Measurements from ENCODE around the gene CELSR1.

The CELSR1 gene

GRCh38 chr22:46358766-46359165 lies 178.7 kb downstream of the CELSR1 start:
- no peaks in the 10 kb centered on the region for H3K9me3 Mint-ChIP-seq
- DNase-seq, result no peak
- H3K27ac Mint-ChIP-seq, result no peak overlapping the region
- no peaks in the 10 kb centered on the region for H3K4me1 Mint-ChIP-seq (ENCODE audit: low read depth)
- peaks cover 56% of the 10 kb centered on the region for H3K36me3 Mint-ChIP-seq (ENCODE audit: low read depth)
- no peak overlapping the region for H3K4me3 Mint-ChIP-seq
- H3K27me3 Mint-ChIP-seq, result peaks cover 3% of the 10 kb centered on the region

DNA sequence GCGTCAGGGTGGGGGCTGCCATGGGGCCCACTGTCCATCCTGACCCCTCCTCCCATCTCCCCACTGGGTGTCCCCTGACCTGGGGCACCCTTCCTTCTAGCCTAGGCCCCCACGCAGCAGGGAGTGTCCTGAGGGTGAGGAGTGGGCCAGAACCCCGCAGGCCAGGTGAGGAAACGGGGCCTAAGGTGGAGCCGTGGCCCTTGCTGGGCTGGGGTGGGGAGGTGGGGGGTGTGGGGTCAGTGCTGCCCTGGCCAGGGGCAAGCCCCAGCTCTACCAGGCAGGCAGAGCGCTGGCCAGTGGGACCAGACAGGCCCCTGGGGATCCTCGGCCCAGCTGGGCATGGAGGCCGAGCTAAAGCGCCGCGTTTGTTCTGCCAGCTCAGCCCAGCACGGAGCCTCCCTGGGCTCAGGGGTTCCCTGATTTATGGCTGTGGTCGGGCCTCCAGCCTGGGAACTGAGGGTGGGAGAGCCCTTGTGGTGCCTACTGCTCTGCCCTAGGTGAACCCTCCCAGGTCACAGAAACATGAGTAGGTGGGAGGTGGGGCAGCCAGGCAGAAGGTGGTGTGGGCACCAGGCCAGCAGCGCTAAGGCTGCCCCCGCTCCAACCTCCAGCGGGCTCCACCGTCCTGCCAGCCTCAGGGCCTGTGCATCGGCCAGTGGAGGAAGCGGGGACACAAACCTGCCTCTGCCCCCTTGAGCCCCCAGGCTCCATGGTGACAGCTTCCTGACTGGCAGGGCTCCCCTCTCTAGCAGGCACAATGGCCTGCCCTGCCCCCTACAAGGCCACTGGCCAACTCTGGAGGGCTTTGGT lies 179.5 kb downstream of the CELSR1 start:
- H3K4me1 Mint-ChIP-seq (ENCODE audit: low read depth), result no peaks in the 10 kb centered on the region
- H3K9me3 Mint-ChIP-seq, result no peaks in the 10 kb centered on the region
- peaks cover 65% of the 10 kb centered on the region for H3K36me3 Mint-ChIP-seq (ENCODE audit: low read depth)
- no peaks in the 10 kb centered on the region for H3K27me3 Mint-ChIP-seq
- no peak for DNase-seq
- H3K4me3 Mint-ChIP-seq, result no peak overlapping the region
- no peak overlapping the region for H3K27ac Mint-ChIP-seq

DNA sequence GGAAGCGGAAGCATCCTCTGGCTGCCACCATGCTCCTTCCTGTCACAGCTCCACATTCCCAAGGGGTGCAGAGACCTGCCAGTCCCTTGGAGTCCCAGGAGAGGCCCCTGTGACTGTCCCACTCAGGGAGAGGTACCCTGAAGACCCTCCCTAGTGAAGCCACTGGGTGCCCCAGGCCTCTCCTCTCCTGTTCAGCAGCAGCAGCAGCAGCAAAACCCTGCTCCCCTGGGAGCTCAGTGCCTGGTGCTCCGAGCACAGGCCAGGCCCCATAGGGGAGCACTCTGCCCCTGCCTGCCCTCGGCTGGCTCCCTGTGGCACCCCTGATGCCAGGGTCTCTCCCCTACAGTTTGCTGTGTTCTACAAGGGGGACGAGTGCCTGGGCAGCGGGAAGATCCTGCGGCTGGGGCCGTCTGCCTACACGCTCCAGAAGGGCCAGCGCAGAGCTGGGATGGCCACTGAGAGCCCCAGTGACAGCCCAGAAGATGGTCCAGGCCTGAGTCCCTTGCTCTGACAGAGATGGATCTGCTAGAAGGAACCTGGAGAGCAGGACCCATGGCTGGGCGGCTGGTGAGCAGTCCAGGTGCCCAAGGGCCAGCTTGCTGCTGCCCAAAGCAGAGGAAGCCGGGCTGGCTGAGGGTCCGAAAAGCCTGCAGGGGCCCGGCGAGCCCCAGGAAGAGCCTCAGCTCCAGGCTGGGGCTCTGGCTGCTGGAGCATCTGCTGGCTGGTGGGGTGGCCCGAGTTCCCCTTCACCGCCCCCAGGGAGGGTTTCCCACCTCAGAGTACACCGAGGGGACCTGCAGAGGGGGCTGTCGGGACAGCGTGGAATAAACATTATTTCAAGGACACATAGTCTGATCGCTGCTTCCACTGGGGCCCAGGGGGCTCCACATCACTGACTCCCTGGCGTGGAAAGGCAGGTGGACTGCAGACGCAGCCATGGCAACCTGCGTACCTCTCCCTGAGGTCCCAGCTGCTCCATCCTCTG lies 180.6 kb downstream of the CELSR1 start:
- Mint-ChIP-seq H3K27me3 (no peaks in the 10 kb centered on the region), H3K9me3 (no peaks in the 10 kb centered on the region), H3K4me3 (no peak overlapping the region), H3K36me3 (ENCODE audit: low read depth) (peaks cover 76% of the 10 kb centered on the region), H3K4me1 (ENCODE audit: low read depth) (peaks cover 3% of the 10 kb centered on the region), H3K27ac (no peak overlapping the region)
- DNase-seq, result no peak

DNA sequence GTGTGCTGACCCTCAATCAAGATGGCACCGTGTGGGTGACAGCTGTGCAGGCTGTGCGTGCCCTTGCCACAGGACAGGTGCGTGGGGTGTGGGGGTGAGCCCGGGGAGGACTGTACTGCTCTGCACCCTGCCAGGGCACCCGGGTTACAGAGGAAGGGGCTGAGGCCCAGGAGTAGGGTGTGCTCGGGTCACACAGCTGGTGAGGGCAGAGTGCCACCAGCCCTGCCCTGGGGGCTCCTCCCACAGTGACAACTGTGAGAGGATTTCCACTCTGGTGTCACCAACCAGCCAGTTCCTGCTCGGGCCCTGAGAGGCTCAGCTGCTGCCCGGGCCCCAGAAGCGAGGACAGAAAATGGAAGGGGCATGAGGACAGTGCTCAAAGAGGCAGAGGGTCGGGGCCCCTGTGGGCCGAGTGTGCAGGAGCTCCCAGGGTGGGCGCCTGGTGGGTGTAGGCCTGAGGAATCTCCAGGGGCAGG lies 181.4 kb downstream of the CELSR1 start:
- Mint-ChIP-seq H3K4me3 (no peak overlapping the region), H3K9me3 (no peaks in the 10 kb centered on the region), H3K27ac (no peak overlapping the region), H3K27me3 (no peaks in the 10 kb centered on the region), H3K4me1 (ENCODE audit: low read depth) (peaks cover 3% of the 10 kb centered on the region), H3K36me3 (ENCODE audit: low read depth) (peaks cover 84% of the 10 kb centered on the region)
- DNase-seq, result no peak

DNA sequence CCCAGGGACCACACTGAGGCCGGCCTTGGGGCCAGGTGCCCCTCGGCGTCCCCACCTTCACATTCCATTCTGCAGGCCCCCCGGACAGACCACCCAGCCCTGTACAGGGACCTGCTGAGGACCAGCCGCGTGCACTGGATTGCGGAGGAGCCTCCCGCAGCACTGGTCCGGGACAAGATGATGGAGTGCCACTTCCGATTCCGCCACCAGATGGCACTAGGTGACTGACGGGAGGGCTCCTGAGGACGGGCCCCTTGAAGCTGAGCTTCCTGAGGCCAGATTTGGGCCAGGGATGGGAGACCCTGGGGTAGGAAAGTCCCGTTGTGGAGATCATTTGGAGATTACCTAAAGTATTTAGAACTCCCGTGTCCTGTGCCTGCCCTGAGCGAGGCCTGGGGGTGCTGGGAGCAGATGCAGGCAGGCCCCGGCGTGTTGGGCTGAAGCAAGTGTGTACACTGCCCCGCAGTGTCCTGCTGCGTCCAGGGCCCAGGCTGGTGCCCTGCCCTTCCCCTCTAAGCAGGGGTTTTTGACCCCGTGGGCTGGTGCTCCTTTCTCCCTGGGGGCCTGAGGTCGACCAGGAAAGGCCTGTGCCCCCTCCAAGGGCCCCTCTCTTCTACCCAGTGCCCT lies 181.9 kb downstream of the CELSR1 start:
- no peaks in the 10 kb centered on the region for H3K27me3 Mint-ChIP-seq
- no peak overlapping the region for H3K4me3 Mint-ChIP-seq
- peak; percentile 73 for DNase-seq
- H3K27ac Mint-ChIP-seq, result no peak overlapping the region
- H3K36me3 Mint-ChIP-seq (ENCODE audit: low read depth), result peaks cover 89% of the 10 kb centered on the region
- H3K9me3 Mint-ChIP-seq, result no peaks in the 10 kb centered on the region
- peaks cover 3% of the 10 kb centered on the region for H3K4me1 Mint-ChIP-seq (ENCODE audit: low read depth)

- Mint-ChIP-seq H3K27ac (no peak overlapping the region), H3K9me3 (no peaks in the 10 kb centered on the region), H3K4me3 (no peak overlapping the region), H3K4me1 (ENCODE audit: low read depth) (peaks cover 3% of the 10 kb centered on the region), H3K27me3 (no peaks in the 10 kb centered on the region), H3K36me3 (ENCODE audit: low read depth) (peaks cover 94% of the 10 kb centered on the region)
- DNase-seq, result no peak
Observed at GRCh38 chr22:46354993-46355305, 182.5 kb downstream of the CELSR1 start.

- H3K27me3 Mint-ChIP-seq, result no peaks in the 10 kb centered on the region
- no peak for DNase-seq
- peak overlapping the region; percentile 44 for H3K27ac Mint-ChIP-seq
- H3K9me3 Mint-ChIP-seq, result no peaks in the 10 kb centered on the region
- H3K36me3 Mint-ChIP-seq (ENCODE audit: low read depth), result peaks cover 95% of the 10 kb centered on the region
- H3K4me1 Mint-ChIP-seq (ENCODE audit: low read depth), result peaks cover 3% of the 10 kb centered on the region
- no peak overlapping the region for H3K4me3 Mint-ChIP-seq
Observed at GRCh38 chr22:46354176-46354992, 183.0 kb downstream of the CELSR1 start.

DNA sequence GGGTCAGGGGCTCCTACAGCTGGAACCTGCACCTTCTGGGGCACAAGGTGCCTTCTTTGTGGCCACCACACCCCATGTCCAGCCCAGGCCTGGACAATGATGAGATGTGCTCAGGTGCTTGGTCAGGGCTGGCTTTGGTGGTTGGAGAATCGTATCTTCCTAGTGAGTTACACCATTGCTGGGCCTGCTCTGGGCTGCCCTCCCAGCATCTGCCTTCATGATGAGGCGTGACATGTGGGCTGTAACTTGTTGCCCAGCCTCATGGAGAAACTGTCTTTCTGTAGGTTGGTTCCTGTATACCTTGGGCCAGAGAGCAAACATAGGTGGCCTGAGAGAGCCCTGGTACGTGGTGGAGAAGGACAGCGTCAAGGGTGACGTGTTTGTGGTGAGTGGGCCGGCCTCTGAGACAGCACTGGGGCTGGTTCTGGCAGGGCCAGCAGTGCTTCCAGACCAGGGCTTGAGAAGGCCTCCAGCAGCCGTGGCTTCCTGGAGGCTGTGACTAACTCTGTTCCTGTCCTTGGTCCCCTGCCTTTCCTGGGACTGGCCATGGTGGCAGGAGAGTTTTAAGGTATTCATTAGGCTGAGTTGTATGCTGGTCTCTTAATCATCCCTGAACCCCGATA lies 183.8 kb downstream of the CELSR1 start:
- Mint-ChIP-seq H3K4me1 (ENCODE audit: low read depth) (peaks cover 3% of the 10 kb centered on the region), H3K27me3 (no peaks in the 10 kb centered on the region), H3K27ac (peak overlapping the region; percentile 44), H3K36me3 (ENCODE audit: low read depth) (peaks cover 95% of the 10 kb centered on the region), H3K9me3 (no peaks in the 10 kb centered on the region), H3K4me3 (no peak overlapping the region)
- DNase-seq, result no peak

- peak overlapping the region; percentile 6 for H3K27ac Mint-ChIP-seq
- peaks cover 97% of the 10 kb centered on the region for H3K36me3 Mint-ChIP-seq (ENCODE audit: low read depth)
- no peak overlapping the region for H3K4me3 Mint-ChIP-seq
- no peak for DNase-seq
- no peaks in the 10 kb centered on the region for H3K9me3 Mint-ChIP-seq
- H3K27me3 Mint-ChIP-seq, result no peaks in the 10 kb centered on the region
- H3K4me1 Mint-ChIP-seq (ENCODE audit: low read depth), result peaks cover 3% of the 10 kb centered on the region
Observed at GRCh38 chr22:46352691-46353386, 184.6 kb downstream of the CELSR1 start.

DNA sequence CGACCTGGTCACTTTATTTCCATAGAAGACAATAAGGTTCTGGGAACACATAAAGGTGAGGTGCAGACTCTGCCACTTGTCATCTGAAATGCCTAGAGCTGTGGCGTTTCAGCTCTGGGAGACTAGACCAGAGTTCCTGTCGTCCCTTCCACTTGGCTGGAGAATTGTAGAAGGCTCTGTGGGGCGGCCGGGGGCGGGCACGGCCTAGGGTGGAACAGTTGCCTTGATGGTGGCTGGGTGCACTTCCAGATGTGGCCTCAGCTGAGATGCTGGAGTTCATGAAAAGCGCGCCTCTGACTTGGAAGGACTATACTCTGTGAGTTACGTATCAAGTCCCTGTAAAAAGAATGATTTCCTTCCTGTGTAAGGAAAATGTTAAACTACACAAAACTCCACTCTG lies 185.1 kb downstream of the CELSR1 start:
- DNase-seq, result no peak
- H3K9me3 Mint-ChIP-seq, result no peaks in the 10 kb centered on the region
- H3K27ac Mint-ChIP-seq, result peak overlapping the region; percentile 6
- no peak overlapping the region for H3K4me3 Mint-ChIP-seq
- H3K4me1 Mint-ChIP-seq (ENCODE audit: low read depth), result peaks cover 3% of the 10 kb centered on the region
- H3K27me3 Mint-ChIP-seq, result no peaks in the 10 kb centered on the region
- H3K36me3 Mint-ChIP-seq (ENCODE audit: low read depth), result peaks cover 99% of the 10 kb centered on the region

DNA sequence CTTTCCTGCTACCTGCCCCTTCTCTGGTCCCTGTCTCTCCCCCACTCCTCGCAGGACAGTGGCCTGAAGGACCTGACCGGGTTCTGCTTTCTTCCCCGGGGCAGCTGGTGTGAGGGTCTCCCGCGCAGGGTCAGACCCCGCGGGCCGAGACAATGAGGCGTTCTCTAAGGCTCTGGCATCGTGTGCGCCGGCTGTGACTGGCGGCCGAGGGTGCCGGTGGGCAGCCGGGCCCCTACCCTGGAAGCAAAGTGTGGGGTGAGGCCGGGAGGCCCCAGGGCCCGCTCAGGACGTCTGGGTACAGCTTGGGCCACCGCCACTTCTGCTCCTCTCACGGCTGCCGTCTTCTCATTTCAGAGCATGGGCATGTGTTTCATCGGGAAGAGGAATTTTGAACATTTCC lies 185.7 kb downstream of the CELSR1 start:
- DNase-seq, result no peak
- H3K36me3 Mint-ChIP-seq (ENCODE audit: low read depth), result peaks cover 99% of the 10 kb centered on the region
- peaks cover 3% of the 10 kb centered on the region for H3K4me1 Mint-ChIP-seq (ENCODE audit: low read depth)
- no peaks in the 10 kb centered on the region for H3K9me3 Mint-ChIP-seq
- H3K27ac Mint-ChIP-seq, result no peak overlapping the region
- H3K27me3 Mint-ChIP-seq, result no peaks in the 10 kb centered on the region
- H3K4me3 Mint-ChIP-seq, result no peak overlapping the region

- H3K27ac Mint-ChIP-seq, result no peak overlapping the region
- DNase-seq, result no peak
- no peaks in the 10 kb centered on the region for H3K27me3 Mint-ChIP-seq
- H3K4me3 Mint-ChIP-seq, result no peak overlapping the region
- no peaks in the 10 kb centered on the region for H3K9me3 Mint-ChIP-seq
- H3K36me3 Mint-ChIP-seq (ENCODE audit: low read depth), result peaks cover 99% of the 10 kb centered on the region
- H3K4me1 Mint-ChIP-seq (ENCODE audit: low read depth), result peaks cover 3% of the 10 kb centered on the region
Observed at GRCh38 chr22:46351131-46351735, 186.2 kb downstream of the CELSR1 start.

DNA sequence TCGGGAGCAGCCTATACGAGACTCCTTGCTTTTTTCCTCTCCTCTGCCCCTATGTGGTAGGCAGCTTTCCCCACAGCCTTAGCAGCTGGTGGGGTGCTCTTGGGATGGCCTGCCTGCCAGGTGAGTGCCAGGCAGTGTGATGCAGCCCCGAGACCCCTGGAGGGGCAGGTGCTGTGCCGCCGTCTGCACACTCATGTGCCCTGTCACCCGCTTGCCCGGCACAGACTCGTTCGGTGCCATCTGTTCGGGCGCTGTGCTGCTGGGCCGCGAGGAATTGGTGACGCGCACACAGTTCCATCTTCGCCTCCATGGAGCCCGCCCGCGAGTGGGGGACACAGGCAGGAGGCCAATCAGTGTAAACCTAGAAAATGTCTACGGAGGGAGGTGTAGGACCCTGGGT lies 186.8 kb downstream of the CELSR1 start:
- Mint-ChIP-seq H3K27ac (no peak overlapping the region), H3K27me3 (no peaks in the 10 kb centered on the region), H3K4me1 (ENCODE audit: low read depth) (peaks cover 3% of the 10 kb centered on the region), H3K4me3 (no peak overlapping the region), H3K9me3 (no peaks in the 10 kb centered on the region), H3K36me3 (ENCODE audit: low read depth) (peaks cover 99% of the 10 kb centered on the region)
- DNase-seq, result no peak
